ENCODE measurements around the gene DUOXA1.

Gene DUOXA1

DNA sequence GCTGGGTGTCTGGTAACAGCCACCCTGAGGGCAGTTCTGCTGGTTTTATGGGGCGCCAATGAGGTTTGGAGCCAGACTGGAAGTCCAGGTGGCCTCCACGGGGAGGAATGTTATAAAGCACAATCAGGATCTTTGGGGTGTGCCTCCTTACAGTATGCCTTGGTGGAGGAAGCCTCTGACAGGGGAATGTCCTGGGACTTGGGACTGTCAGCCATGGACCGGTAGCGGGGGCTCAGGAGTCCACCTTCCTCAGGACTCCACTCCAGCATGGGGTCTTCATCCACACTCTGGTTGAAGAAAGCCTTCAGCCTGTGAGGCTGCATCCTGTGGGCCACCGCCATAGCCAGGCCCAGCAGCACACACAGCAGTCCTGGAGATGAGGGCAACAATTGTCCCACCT lies 10.7 kb downstream of the DUOXA1 start:
- TF ChIP-seq EZH2 (IDR thresholded peaks at IDR 0.05; ENCODE audit: borderline replicate concordance, low read depth, low read length, severe bottlenecking), result no peak
- TF ChIP-seq, protein P1, sequence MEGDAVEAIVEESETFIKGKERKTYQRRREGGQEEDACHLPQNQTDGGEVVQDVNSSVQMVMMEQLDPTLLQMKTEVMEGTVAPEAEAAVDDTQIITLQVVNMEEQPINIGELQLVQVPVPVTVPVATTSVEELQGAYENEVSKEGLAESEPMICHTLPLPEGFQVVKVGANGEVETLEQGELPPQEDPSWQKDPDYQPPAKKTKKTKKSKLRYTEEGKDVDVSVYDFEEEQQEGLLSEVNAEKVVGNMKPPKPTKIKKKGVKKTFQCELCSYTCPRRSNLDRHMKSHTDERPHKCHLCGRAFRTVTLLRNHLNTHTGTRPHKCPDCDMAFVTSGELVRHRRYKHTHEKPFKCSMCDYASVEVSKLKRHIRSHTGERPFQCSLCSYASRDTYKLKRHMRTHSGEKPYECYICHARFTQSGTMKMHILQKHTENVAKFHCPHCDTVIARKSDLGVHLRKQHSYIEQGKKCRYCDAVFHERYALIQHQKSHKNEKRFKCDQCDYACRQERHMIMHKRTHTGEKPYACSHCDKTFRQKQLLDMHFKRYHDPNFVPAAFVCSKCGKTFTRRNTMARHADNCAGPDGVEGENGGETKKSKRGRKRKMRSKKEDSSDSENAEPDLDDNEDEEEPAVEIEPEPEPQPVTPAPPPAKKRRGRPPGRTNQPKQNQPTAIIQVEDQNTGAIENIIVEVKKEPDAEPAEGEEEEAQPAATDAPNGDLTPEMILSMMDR (IDR thresholded peaks at IDR 0.05; ENCODE audit: borderline replicate concordance, extremely low read depth, low read length, poor library complexity, severe bottlenecking), result no peak
- Histone ChIP-seq H3K9ac (ENCODE audit: low read depth, low read length) (no peak overlapping the region), H3K4me2 (ENCODE audit: insufficient read depth, low read length) (no peak overlapping the region), H3K9me3 (ENCODE audit: insufficient read depth, low read length, severe bottlenecking) (no peaks in the 10 kb centered on the region), H2AFZ (ENCODE audit: low read depth, low read length) (no peak overlapping the region), H3K79me2 (ENCODE audit: insufficient read depth, low read length) (no peaks in the 10 kb centered on the region), H4K20me1 (ENCODE audit: insufficient read depth, low read length) (no peaks in the 10 kb centered on the region), H3K4me1 (ENCODE audit: insufficient read depth, low read length) (peaks cover 3% of the 10 kb centered on the region; the same call in 1 of the 2 replicates), H3K4me3 (ENCODE audit: low read depth in 1 of 2, low read length in 2 of 2) (no peak overlapping the region), H3K27ac (ENCODE audit: low read length) (no peak overlapping the region), H3K27me3 (ENCODE audit: insufficient read depth, low read length, poor library complexity) (peaks cover 2% of the 10 kb centered on the region), H3K36me3 (ENCODE audit: insufficient read depth, low read length) (no peaks in the 10 kb centered on the region)
- no peak for ATAC-seq (ENCODE audit: insufficient read depth, low read depth)
- DNase-seq, result no peak

DNA sequence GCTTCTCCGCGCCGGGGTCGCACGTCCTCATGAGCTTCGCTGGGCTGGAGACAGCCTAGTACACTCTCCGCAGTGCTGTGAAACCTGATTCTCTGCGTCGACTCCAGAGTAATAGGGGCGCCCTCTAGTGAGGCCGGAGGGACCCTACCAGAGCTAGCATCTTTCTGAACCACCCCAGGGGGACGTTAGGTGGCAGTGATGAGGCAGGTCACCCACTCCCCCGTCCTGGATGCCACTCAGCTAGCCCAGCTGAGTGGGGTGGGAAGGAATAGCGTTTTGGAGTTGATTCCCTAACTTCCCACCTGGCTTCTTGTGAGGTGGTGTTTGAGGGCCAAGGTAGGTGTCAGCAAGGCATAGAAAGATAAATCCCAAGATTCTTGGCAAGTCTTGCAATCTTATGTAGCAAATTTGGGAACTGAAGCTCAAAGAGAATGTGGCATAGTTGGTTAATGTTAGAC lies 11.5 kb downstream of the DUOXA1 start:
- no peak overlapping the region for H3K4me3 ChIP-seq (ENCODE audit: low read depth in 1 of 2, low read length in 2 of 2)
- H3K79me2 ChIP-seq (ENCODE audit: insufficient read depth, low read length), result no peaks in the 10 kb centered on the region
- no peak overlapping the region for H2AFZ ChIP-seq (ENCODE audit: low read depth, low read length)
- ATAC-seq (ENCODE audit: insufficient read depth, low read depth) (peak; percentile 99), DNase-seq (peak; percentile 83)
- H3K4me1 ChIP-seq (ENCODE audit: insufficient read depth, low read length), result peaks cover 3% of the 10 kb centered on the region; the same call in 1 of the 2 replicates
- no peak overlapping the region for H3K9ac ChIP-seq (ENCODE audit: low read depth, low read length)
- H3K36me3 ChIP-seq (ENCODE audit: insufficient read depth, low read length), result no peaks in the 10 kb centered on the region
- H3K4me2 ChIP-seq (ENCODE audit: insufficient read depth, low read length), result no peak overlapping the region
- no peaks in the 10 kb centered on the region for H4K20me1 ChIP-seq (ENCODE audit: insufficient read depth, low read length)
- no peak overlapping the region for H3K27ac ChIP-seq (ENCODE audit: low read length)
- H3K27me3 ChIP-seq (ENCODE audit: insufficient read depth, low read length, poor library complexity), result no peaks in the 10 kb centered on the region
- no peaks in the 10 kb centered on the region for H3K9me3 ChIP-seq (ENCODE audit: insufficient read depth, low read length, severe bottlenecking)
- no peak for TF ChIP-seq EZH2 (IDR thresholded peaks at IDR 0.05; ENCODE audit: borderline replicate concordance, low read depth, low read length, severe bottlenecking)
- TF ChIP-seq, protein P1 (IDR thresholded peaks at IDR 0.05; ENCODE audit: borderline replicate concordance, extremely low read depth, low read length, poor library complexity, severe bottlenecking), result peak; percentile 99

DNA sequence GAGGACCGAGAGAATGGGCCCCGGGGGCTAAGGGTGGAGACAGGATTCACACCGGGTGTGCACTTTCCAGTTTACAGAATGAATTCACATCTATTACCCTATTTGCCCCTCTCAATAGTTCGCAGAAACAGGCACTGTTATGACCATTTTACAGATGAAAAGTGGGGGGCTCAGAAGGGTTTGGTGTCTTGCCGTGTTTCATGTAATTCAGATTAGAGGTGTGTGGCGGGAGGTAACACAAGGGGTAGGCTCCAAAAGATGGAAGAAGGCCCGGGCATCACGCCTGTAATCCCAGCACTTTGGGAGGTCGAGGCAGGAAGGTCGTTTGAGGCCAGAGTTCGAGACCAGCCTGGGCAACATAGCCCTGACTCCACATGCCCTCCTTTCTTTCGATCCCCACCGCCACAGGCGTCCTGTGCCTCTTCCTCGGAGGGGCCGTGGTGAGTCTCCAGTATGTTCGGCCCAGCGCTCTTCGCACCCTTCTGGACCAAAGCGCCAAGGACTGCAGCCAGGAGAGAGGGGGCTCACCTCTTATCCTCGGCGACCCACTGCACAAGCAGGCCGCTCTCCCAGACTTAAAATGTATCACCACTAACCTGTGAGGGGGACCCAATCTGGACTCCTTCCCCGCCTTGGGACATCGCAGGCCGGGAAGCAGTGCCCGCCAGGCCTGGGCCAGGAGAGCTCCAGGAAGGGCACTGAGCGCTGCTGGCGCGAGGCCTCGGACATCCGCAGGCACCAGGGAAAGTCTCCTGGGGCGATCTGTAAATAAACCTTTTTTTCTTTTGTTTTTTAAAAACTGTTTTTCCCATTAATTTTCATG lies 12.2 kb downstream of the DUOXA1 start:
- no peaks in the 10 kb centered on the region for H4K20me1 ChIP-seq (ENCODE audit: insufficient read depth, low read length)
- peak; percentile 4; the same call in 1 of the 3 replicates for ATAC-seq (ENCODE audit: insufficient read depth, low read depth)
- H3K4me1 ChIP-seq (ENCODE audit: insufficient read depth, low read length), result peaks cover 3% of the 10 kb centered on the region; the same call in 1 of the 2 replicates
- H3K9ac ChIP-seq (ENCODE audit: low read depth, low read length), result no peak overlapping the region
- no peaks in the 10 kb centered on the region for H3K79me2 ChIP-seq (ENCODE audit: insufficient read depth, low read length)
- no peak for DNase-seq
- H3K4me3 ChIP-seq (ENCODE audit: low read depth in 1 of 2, low read length in 2 of 2), result no peak overlapping the region
- peak overlapping the region; percentile 33; the same call in 1 of the 2 replicates for H2AFZ ChIP-seq (ENCODE audit: low read depth, low read length)
- H3K9me3 ChIP-seq (ENCODE audit: insufficient read depth, low read length, severe bottlenecking), result no peaks in the 10 kb centered on the region
- H3K27me3 ChIP-seq (ENCODE audit: insufficient read depth, low read length, poor library complexity), result no peaks in the 10 kb centered on the region
- H3K27ac ChIP-seq (ENCODE audit: low read length), result no peak overlapping the region
- no peaks in the 10 kb centered on the region for H3K36me3 ChIP-seq (ENCODE audit: insufficient read depth, low read length)
- no peak overlapping the region for H3K4me2 ChIP-seq (ENCODE audit: insufficient read depth, low read length)
- TF ChIP-seq, protein P1 (IDR thresholded peaks at IDR 0.05; ENCODE audit: borderline replicate concordance, extremely low read depth, low read length, poor library complexity, severe bottlenecking), result no peak
- no peak for TF ChIP-seq EZH2 (IDR thresholded peaks at IDR 0.05; ENCODE audit: borderline replicate concordance, low read depth, low read length, severe bottlenecking)

Measured in DND-41 (cell line).